KG1 (cell line): ENCODE measurements around the gene SOX5.
"Not testable (repeated sequence)": the region's sequence is repeated elsewhere in the genome, so short reads cannot be mapped to it uniquely, and the experiment has no call there.

Experiments used
- DNase-seq: peaks from one replicate; lab custom pipeline; 2025; lab: John Stamatoyannopoulos, UW

The SOX5 gene

GRCh38 chr12:23834076-23834475 lies 115.4 kb downstream of the SOX5 start:
- DNase-seq = no peak

GRCh38 chr12:23831739-23832138 lies 117.7 kb downstream of the SOX5 start:
- DNase-seq = no peak

GRCh38 chr12:23830210-23830609 lies 119.3 kb downstream of the SOX5 start:
- no peak for DNase-seq

GRCh38 chr12:23827353-23827752 lies 122.1 kb downstream of the SOX5 start:
- no peak for DNase-seq

GRCh38 chr12:23825124-23825523 lies 124.3 kb downstream of the SOX5 start:
- DNase-seq = not testable (repeated sequence)

GRCh38 chr12:23824358-23824757 lies 125.1 kb downstream of the SOX5 start:
- DNase-seq = no peak

GRCh38 chr12:23822883-23823282 lies 126.6 kb downstream of the SOX5 start:
- not testable (repeated sequence) for DNase-seq

- DNase-seq = no peak
Observed at GRCh38 chr12:23817345-23817744, 132.1 kb downstream of the SOX5 start.

GRCh38 chr12:23816394-23816851 lies 133.0 kb downstream of the SOX5 start:
- no peak for DNase-seq

GRCh38 chr12:23815810-23816209 lies 133.7 kb downstream of the SOX5 start:
- DNase-seq = no peak

- DNase-seq = no peak
Observed at GRCh38 chr12:23813206-23813605, 136.3 kb downstream of the SOX5 start.

GRCh38 chr12:23810329-23810902 lies 139.1 kb downstream of the SOX5 start:
- DNase-seq = no peak

GRCh38 chr12:23803540-23803939 lies 145.9 kb downstream of the SOX5 start:
- DNase-seq = no peak

- no peak for DNase-seq
Observed at GRCh38 chr12:23795494-23795893, 154.0 kb downstream of the SOX5 start.

GRCh38 chr12:23781118-23781517 lies 168.4 kb downstream of the SOX5 start:
- DNase-seq = no peak

- DNase-seq = no peak
Observed at GRCh38 chr12:23775208-23775607, 174.3 kb downstream of the SOX5 start.

GRCh38 chr12:23771240-23771949 lies 178.1 kb downstream of the SOX5 start:
- DNase-seq = no peak

- no peak for DNase-seq
Observed at GRCh38 chr12:23770202-23770938, 179.1 kb downstream of the SOX5 start.

- no peak for DNase-seq
Observed at GRCh38 chr12:23767834-23768233, 181.6 kb downstream of the SOX5 start.

GRCh38 chr12:23763724-23764123 lies 185.7 kb downstream of the SOX5 start:
- no peak for DNase-seq

- DNase-seq = no peak
Observed at GRCh38 chr12:23760495-23760894, 189.0 kb downstream of the SOX5 start.

GRCh38 chr12:23758608-23759007 lies 190.9 kb downstream of the SOX5 start:
- DNase-seq = no peak

- no peak for DNase-seq
Observed at GRCh38 chr12:23757541-23757962, 191.9 kb downstream of the SOX5 start.
